Stimulated activated naive CD4-positive, alpha-beta T cell (primary cell): Measurements from ENCODE around the gene RASA4.
"Not testable (repeated sequence)": the region's sequence is repeated elsewhere in the genome, so short reads cannot be mapped to it uniquely, and the experiment has no call there.

ENCODE experiments used
- DNase-seq, 6 experiments: peaks; one replicate each; lab custom pipeline; 2025; lab: John Stamatoyannopoulos, UW

Gene RASA4

GRCh38 chr7:102606848-102607247 lies 9.7 kb downstream of the RASA4 start:
- not testable (repeated sequence) for DNase-seq

GRCh38 chr7:102604431-102605145 lies 12.0 kb downstream of the RASA4 start:
- not testable (repeated sequence) for DNase-seq

GRCh38 chr7:102602317-102602716 lies 14.2 kb downstream of the RASA4 start:
- DNase-seq, result not testable (repeated sequence)

DNA sequence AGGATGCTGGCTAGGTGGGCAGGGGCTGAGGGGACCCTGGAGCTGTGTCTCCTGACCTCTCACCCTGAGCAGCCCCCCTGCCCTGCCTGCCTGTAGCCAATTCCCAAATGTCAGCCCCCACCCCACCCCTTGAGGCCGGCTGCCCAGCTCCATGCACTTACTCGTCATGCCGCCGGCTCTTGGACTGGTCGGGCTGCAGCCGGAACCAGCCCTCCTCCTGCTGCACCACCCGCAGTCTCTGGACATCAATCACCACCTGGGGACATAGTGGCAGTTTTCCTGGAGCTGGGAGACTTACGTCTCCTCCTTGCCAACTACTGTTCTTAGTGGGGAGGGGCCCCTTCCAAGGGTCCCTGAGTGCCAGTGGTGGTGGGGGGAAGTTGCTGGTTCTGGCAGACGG lies 16.9 kb downstream of the RASA4 start:
- DNase-seq, result not testable (repeated sequence)

DNA sequence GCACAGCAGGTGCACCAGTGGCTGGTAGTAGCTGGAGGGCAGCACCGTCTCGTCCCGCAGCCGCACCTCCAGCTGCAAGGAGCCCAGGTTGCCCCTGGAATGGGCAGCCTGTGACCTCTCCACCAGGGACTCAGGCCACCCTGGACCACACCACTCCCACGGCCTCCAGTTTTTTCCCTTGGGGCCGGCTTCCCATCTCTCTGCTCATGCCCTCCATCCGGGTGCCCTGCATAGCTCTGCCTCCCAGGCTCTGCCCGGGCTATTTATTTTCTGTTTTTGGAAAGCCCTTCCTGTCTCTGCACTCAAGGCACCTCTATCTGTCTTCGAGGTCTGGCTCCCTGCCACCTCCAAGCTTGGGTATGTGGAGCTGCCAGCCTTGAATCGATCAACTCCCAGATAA lies 20.5 kb downstream of the RASA4 start:
- DNase-seq, result not testable (repeated sequence)

DNA sequence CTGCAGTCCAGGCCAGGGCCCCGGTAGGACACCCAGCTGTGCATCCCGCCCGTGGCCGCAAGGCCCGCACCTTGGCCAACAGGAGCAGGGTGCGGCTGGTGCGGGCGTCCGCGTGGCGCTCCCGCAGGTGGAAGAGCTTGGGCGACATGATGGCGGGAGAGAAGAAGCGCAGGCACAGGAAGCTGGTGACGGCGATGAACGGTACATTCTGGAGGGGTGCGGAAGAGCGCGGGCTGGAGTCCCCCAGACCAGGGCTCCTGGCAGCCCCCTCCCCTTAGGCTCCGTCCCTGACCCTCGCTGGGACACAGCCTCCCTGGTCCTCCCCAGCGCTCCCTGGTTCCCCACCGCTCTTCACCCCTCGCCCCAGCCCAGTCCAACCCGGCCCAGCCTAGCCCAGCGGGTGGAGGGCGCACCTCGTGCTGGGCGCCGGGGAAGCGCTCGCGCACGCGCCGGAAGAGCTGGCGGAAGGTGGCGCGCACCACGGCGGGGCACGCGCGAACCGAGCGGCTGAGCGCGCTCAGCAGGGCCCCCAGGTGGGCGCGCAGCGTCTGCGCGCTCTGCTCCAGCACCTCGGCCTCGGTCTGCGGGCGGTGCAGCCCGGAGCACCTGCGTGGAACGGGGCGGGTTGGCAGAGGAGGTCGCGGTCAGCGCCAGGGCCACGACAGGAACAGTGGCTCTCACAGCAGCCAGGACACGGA lies 22.8 kb downstream of the RASA4 start:
- not testable (repeated sequence) for DNase-seq

DNA sequence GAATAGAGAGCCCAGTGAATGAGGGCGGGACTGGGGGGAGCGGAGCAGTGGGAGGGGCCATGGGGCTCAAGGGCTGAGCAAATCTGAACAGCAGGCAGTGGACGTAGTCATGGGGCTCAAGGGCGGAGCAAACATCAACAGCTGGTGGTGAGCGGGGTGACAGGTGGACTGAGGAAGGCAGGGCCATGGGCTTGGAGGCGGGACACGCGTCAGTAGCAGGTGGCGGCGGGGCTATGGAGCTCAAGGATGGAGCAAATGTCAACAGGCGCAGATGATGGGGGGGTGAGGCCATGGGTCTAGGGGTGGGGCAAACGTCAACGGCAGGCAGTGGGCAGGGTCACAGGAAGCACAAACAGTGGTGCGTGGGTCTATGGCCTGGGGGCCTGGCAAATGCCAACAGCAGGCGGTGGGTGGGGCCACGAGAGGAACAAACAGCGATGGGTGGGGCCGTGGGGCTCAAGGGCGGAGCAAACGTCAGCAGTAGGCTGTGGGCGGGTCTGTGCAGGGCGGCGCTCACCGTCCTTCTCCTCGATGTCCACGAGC lies 24.0 kb downstream of the RASA4 start:
- not testable (repeated sequence) for DNase-seq

DNA sequence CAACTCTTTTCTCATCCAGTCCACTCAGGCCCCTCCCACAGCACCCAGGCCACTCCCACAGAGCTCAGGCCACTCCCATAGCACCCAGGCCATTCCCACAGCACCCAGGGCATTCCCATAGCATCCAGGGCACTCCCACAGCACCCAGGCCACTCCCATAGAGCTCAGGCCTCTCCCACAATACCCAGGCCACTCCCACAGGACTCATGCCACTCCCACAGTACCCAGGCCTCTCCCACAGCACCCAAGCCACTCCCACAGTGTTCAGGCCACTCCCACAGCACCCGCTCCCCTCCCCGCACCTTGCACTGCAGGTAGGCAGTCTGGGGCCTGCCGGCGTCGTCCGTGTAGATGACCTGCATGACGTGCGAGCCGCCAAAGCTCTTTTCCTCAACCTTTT lies 26.7 kb downstream of the RASA4 start:
- DNase-seq, result not testable (repeated sequence)

DNA sequence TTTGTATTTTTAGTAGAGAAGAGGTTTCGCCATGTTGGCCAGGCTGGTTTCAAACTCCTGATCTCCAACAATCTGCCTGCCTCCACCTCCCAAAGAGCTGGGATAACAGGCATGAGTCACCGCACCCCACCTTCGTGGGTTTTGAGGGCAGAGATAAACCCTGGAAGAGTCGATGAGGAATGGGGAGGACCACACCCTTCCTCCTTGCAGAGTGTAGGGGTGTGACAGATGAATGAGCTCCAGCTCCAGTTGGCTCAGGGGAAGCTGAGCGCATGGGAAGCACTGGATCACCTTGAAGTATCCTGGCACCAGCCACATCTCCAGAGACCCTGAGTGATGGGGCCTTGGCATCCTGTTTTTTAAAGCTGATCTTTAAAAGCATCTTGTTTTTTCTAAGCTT lies 33.1 kb downstream of the RASA4 start:
- not testable (repeated sequence) for DNase-seq

GRCh38 chr7:102581722-102582121 lies 34.8 kb downstream of the RASA4 start:
- not testable (repeated sequence) for DNase-seq

GRCh38 chr7:102578486-102578885 lies 38.1 kb downstream of the RASA4 start:
- not testable (repeated sequence) for DNase-seq

DNA sequence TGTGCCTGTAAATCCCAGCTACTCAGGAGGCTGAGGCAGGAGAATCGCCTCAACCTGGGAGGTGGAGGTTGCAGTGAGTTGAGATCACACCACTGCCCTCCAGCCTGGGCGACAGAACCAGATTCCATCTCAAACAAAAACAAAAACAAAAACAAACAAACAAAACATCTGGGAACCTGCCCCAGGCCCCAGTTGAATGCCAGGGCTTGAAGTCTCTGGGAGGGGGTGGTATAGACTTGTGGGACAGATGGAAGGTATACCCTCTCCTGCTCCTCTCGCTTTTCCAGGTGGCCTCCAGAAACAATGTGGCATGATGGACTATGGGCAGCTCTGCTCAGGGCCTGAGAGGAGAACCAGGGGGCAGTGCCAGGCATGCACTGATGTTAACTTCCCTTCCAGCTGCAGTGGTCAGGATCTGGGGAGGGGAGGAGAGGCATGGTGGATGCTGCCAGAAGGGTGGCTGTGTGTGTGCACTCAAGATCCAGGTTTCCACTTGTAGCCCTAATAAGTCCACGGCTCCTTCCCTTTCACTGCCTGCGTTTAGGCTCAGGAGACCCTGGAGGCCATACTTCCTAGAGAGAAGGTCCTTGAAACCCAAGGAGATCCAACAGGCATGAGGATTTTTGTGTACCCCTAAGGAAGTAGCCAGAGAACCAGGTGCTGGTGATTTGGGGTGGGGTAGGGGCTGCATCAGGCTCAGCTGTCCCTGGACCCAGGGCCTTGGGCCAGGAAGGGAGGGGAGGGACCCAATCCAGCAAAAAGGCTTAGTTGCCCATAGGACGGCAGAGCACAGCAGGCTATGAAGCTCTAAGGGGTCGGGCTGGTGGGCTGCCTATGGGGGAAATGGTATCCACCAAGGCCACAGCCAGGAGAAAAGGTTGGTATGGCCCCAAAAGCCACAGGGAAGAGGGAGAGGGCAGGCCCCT lies 39.0 kb downstream of the RASA4 start:
- not testable (repeated sequence) for DNase-seq

GRCh38 chr7:102576363-102576762 lies 40.2 kb downstream of the RASA4 start:
- not testable (repeated sequence) for DNase-seq

DNA sequence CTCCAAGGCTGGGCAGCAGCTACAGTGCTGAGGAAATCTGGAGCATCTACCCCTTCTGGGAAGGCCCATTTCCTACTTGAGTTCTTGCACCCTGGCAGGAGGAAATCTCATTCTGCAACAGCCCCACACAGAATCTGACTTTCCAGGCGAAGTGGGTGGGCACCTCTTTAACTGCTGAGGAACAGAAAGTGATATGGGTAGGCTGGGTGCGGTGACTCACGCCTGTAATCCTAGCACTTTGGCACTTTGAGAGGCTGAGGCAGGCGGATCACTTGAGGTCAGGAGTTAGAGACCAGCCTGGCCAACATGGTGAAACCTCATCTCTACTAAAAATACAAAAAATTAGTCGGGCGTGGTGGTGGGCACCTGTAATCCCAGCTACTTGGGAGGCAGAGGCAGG lies 41.9 kb downstream of the RASA4 start:
- DNase-seq, result not testable (repeated sequence)

GRCh38 chr7:102572261-102573239 lies 44.0 kb downstream of the RASA4 start, which contains the start of gene POLR2J3:
Gene POLR2J3 (minus strand): TSS chr7:102572583. CDS start chr7:102572521, 62 bp downstream.
- not testable (repeated sequence) for DNase-seq

GRCh38 chr7:102568620-102569019 lies 47.9 kb downstream of the RASA4 start:
- not testable (repeated sequence) for DNase-seq

GRCh38 chr7:102550808-102551422 lies 65.6 kb downstream of the RASA4 start, which contains the start of gene SPDYE2:
Gene SPDYE2 (plus strand): TSS chr7:102551226. CDS start chr7:102553256, 2,030 bp downstream.
- DNase-seq, result not testable (repeated sequence)

- DNase-seq, result not testable (repeated sequence)
Measured at GRCh38 chr7:102546353-102546752, 70.2 kb downstream of the RASA4 start.

GRCh38 chr7:102545288-102545687 lies 71.3 kb downstream of the RASA4 start:
- not testable (repeated sequence) for DNase-seq

- not testable (repeated sequence) for DNase-seq
Measured at GRCh38 chr7:102544372-102544771, 72.2 kb downstream of the RASA4 start.
